SW480 (cell line): ENCODE measurements around the gene OCA2.
"Not testable (repeated sequence)": the region's sequence is repeated elsewhere in the genome, so short reads cannot be mapped to it uniquely, and the experiment has no call there.

Source experiments
- DNase-seq: peaks from one replicate; pipeline ENCODE4 v3.0.0-alpha.2; 2016; ENCODE audit warnings: low spot score

OCA2 gene

GRCh38 chr15:28001641-28002040 is 97.5 kb downstream of the OCA2 start:
- DNase-seq: no peak

- no peak for DNase-seq
Measured at GRCh38 chr15:27993996-27994780, 104.9 kb downstream of the OCA2 start.

GRCh38 chr15:27993544-27993943 is 105.6 kb downstream of the OCA2 start:
- DNase-seq: no peak

GRCh38 chr15:27990521-27991515 is 108.3 kb downstream of the OCA2 start:
- DNase-seq: no peak

DNA sequence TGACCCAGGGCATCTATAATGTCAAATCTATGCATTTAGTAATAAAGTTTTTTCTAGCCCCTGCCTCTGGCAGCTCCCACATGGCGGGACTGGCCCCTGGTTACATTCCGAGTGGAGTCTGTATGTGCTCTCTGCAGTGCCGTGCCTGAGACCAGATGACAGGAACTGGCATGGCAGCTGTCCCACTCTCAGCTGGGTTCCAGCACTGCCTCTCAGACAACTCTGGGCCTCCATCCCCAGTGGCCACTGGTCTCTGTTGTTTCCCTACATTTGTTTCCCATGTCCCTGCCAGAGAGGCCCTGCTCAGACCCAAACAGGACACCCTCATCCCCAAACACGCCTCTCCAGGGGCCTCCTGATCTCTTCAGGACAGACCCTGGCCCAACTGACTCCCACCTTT is 109.3 kb downstream of the OCA2 start:
- DNase-seq: no peak

DNA sequence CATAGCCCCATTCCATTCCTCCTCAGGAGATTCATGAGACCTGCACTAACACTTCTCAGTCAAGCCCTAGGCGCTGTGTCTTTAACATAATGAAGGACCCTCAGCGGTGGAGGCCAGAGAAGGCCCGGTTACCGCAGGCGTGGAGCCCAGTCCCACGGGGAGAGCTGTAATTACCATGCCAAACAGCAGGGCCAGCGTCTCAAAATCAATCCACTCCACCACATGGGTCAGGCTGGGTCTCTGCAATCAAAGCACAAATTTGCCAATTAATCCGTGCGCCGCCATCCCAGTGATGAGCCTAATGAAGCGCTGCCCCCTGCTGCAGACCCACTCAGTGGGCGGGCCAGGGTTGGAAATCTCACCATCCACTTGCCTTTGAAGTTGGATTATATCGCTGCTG is 109.7 kb downstream of the OCA2 start:
- no peak for DNase-seq

- no peak for DNase-seq
Measured at GRCh38 chr15:27985099-27985498, 114.0 kb downstream of the OCA2 start.

GRCh38 chr15:27983496-27983895 is 115.6 kb downstream of the OCA2 start:
- DNase-seq: no peak

DNA sequence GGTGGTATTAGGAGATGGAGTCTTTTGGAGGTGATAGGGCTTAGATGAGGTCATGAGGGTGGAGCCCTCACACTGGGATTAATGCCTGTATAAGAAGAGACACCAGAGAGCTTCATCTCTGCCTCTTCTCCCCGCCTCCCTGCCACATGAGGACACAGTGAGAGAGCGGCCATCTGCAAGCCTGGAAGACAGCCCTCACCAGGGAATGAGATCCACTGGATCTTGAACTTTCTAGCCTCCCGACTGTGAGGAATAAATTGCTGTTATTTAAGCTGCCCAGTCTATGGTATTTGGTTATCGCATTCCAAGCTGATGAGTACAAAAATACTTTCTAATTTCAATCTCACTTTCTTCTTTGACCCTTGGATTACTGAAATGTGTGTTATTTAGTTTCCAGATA is 121.4 kb downstream of the OCA2 start:
- no peak for DNase-seq

DNA sequence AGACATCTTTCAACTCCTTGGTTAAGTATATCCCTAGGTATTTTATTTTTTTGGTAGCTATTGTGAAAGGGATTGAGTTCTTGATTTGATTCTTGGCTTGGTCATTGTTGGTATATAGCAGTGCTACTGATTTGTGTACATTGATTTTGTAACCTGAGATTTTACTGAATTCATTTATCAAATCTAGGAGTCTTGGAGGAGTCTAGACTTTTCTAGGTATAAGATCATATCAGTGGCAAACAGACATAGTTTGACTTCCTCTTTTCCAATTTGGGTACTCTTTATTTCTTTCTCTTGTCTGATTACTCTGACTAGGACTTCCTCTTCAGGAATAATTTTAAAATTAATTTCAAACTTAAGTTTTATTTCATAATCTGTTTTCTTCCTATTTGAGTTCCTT is 125.2 kb downstream of the OCA2 start:
- no peak for DNase-seq

DNA sequence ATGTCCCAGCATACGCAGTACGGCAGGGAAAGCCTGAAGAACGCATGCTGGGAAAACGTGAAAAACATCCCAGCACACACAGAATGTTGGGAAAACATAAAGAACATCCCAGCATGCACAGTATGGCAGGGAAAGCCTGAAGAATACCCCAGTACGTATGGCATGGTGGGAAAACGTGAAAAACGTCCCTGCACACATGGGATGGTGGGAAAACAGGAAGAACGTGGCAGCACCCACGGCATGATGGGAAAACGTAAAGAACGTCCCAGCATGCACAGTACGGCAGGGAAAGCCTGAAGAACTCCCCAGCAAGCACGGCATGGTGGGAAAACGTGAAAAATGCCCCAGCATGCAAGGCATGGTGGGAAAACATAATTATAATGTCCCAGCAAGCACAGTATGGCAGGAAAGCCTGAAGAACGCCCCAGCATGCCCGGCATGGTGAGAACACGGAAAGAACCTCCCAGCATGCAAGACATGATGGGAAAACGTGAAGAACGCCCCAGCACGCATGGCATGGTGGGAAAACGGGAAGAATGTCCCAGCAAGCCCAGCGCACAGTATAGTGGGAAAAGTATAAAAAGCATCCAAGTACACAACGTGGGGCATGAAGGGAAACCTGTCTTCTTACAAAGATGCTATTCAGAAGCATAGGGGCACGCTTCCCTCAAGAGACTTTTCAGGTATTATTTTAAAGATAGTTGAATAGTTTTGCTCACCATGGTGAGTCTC is 128.3 kb downstream of the OCA2 start:
- no peak for DNase-seq

DNA sequence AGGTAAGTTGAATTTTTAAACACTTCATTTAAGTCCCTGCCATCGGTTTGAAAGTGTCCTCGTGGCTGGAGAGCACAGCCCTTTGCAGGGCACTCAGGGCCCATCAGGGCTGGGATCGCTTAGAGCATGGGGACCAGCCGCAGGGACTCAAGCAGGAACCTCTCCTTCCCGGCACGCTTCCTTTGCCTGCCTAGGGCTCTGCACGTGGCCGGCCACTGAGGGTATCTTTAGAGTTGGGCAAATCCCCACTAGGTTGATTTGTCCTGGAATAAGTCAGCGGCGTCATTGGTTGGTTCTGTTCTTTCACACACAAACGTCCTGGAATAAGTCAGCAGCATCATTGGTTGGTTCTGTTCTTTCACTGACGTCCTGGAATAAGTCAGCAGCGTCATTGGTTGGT is 131.6 kb downstream of the OCA2 start:
- DNase-seq: no peak

DNA sequence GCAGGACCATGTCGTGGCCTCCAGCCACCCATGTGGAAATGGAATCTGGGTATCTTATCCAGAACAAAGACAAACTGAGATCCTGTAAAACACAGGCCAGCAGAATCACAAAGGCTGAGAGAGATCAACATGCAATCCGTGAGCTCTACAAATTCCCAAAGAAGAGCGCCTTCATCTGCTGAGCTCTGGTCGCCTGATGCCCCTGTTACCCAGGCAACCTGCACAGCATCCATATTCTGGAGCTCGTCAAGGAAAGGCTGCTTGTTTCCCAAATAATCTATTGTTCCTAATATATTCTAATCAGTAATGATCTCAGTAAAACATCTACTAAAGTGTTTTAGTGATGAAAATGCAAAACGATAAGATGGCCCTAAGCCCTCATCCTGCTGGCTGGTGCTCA is 133.6 kb downstream of the OCA2 start:
- DNase-seq: no peak

- DNase-seq: no peak
Measured at GRCh38 chr15:27961801-27962200, 137.3 kb downstream of the OCA2 start.

- no peak for DNase-seq
Measured at GRCh38 chr15:27958911-27959578, 140.1 kb downstream of the OCA2 start.

DNA sequence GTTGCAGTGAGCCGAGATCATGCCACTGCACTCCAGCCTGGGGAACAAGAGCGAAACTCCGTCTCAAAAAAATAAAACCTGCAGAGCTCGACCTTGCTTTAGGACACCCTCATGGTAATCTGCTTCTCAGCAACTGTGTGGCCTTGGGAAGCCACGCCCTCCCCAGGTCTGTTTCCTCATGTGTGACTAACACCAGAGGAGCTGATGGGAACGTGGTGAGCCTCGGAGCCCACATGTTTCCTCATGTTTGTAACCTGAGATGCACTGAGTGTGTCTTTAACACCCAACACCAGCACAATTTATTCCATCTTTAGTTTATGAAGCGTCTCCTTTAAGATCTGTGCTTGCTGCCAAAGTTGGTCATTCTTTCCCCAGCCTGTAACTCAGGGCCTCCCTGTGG is 142.8 kb downstream of the OCA2 start:
- DNase-seq: no peak

DNA sequence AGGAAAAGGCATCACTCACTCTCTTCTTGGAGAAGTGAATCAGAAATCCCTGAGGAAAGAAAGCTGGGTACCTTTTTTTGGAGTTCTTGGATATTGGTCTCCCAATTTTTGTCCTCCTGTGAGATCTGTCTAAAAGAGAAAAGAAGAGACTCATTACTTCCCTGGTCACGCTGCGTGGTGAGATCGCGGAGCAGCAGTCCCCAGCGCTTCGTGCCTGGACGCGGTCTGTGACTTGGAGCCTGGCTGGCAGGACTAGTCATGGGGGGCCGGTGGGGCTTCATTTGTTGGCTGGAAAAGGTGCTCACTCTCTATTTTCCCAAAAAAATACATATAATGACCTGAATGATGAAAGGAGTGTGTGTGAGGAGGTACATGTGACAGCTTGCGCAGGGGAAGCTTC is 144.0 kb downstream of the OCA2 start:
- no peak for DNase-seq

- DNase-seq: not testable (repeated sequence)
Measured at GRCh38 chr15:27952593-27952992, 146.5 kb downstream of the OCA2 start.

GRCh38 chr15:27951191-27951890 is 147.8 kb downstream of the OCA2 start:
- DNase-seq: no peak

GRCh38 chr15:27949089-27949488 is 150.0 kb downstream of the OCA2 start:
- DNase-seq: no peak

GRCh38 chr15:27939246-27939645 is 159.9 kb downstream of the OCA2 start:
- DNase-seq: no peak
